SU-DHL-6 (cell line): ENCODE data around the gene TBX2.

Experiments used
- CTCF ChIP-seq: fragments of 200-600 bp; sonication (generic); IDR thresholded peaks from one replicate; pipeline ENCODE4 v1.5.1; 2017; ENCODE audit warnings: antibody characterized with exemption, mild to moderate bottlenecking, low read length, moderate library complexity; ENCODE audit not compliant: insufficient read depth, poor library complexity, severe bottlenecking
- EZH2phosphoT487 ChIP-seq: fragments of 200-600 bp; sonication (generic), shearing (Covaris generic); conservative IDR thresholded peaks from 2 replicates; pipeline ENCODE4 v1.6.1; 2018; ENCODE audit warnings: mild to moderate bottlenecking, antibody characterized with exemption, low read length, moderate library complexity, mixed read lengths

DNA sequence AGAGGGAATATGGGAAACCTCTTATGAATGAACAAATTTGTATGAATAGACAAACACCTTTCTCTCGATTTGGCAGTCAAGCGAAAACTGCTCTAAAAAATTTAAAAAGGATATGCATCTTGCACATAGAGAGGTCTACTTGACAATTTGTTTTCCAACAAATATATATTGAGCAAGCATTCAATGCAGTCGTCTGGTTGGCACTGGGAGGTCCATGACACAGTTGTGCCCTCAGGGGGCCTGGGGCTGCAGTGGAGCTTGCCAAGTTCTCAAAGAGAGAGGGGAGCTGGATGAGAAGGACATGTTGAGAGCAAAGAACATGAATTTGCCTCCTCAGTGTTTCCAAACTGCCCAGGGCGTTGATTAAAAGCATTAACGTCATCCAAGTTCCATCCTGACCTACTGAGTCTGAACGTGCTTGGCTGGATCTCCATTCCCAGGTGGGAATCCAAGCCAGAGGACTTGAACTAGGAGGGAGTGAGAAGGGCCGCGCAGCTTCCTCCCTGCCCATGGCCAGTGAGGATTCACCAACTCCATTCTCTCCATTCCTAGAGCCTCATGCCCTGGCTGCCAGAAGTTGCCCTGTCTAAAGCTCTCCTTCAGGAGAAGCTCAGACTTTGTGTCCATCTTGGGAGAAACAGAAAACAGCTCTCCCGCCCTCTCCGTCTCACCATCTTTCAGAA is 24.5 kb downstream of the TBX2 start:
- TF ChIP-seq CTCF (no peak), EZH2phosphoT487 (no peak)
